Hepatic stellate cell (primary cell): ENCODE measurements around the gene GRIK3.

ENCODE experiments used
- DNase-seq: peaks from one replicate; pipeline ENCODE4 v3.0.0; 2011; ENCODE audit warnings: low spot score

GRIK3 gene

GRCh38 chr1:36879613-36880012, 154.7 kb downstream of the GRIK3 start:
- no peak for DNase-seq

GRCh38 chr1:36876990-36877389, 157.3 kb downstream of the GRIK3 start:
- DNase-seq = no peak

GRCh38 chr1:36874271-36875060, 159.8 kb downstream of the GRIK3 start:
- DNase-seq = no peak

DNA sequence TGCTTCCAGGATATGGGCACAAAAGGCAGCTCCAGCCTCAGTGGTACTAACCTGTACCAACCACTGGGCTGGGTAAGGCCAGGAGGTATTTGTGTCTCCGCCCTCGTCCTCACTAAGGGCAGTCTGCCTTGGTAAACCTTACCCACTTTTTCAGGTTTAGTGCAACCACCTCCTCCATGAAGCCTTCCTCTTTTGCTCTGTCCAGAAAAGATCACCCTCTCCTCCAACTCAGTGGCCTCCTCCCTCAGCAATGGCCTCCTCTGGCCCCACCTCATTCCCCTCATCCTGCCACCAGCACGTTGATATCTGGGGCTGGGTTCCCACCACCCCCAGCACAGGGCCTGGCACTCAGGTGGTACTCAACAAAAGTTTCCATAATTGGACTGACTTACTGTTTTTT, 161.5 kb downstream of the GRIK3 start:
- DNase-seq = no peak

DNA sequence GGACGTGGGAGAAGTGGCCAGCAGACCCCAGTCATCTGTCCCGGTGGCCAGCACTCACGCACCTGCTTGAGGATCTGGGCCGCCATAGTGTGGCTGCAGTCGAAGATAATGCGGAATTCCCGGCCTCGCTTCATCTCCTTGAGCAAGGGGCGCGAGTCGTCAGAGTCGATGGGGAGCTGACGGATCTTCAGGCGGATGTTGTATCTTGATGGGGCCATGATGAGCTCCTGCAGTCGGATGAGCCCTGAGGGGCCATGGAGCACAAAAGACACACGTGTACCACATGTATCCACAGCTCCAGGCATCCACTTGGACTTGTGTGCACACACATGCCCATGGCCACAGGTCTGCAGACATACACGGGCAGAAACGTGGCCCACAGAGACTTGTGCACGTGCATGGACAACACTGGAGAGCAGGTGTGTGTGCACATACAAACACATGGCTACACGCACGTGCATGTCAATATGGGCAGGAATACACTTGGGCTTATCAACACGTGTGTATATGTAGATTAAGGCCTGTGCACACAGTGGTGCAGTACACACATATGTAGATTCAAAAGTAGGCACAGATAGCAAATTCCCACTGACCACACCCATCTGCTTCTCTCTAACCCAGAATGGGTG, 162.1 kb downstream of the GRIK3 start:
- DNase-seq = no peak

- DNase-seq = no peak
Measured at GRCh38 chr1:36871146-36871971, 163.0 kb downstream of the GRIK3 start.

DNA sequence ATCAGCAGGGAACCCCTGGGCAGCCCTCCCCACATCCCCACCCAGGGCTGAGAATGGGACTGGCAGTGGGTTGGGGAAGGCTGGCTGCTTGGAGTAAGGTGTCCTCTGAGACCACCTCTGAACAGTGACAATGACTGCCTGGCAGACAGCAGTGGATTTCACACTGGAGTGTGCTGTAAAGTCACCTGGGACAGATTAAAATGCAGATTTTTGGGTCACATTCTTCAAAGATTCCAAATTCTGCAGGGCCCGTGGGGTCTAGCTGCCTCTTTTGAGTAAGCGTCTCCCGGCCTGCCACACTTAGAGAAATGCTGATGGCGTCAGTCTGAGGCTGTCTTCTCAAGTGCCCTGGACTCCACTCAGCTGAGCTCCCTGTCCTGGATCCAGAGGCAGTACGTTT, 164.5 kb downstream of the GRIK3 start:
- no peak for DNase-seq

GRCh38 chr1:36869054-36869453, 165.3 kb downstream of the GRIK3 start:
- DNase-seq = no peak

GRCh38 chr1:36867575-36867974, 166.7 kb downstream of the GRIK3 start:
- DNase-seq = no peak

DNA sequence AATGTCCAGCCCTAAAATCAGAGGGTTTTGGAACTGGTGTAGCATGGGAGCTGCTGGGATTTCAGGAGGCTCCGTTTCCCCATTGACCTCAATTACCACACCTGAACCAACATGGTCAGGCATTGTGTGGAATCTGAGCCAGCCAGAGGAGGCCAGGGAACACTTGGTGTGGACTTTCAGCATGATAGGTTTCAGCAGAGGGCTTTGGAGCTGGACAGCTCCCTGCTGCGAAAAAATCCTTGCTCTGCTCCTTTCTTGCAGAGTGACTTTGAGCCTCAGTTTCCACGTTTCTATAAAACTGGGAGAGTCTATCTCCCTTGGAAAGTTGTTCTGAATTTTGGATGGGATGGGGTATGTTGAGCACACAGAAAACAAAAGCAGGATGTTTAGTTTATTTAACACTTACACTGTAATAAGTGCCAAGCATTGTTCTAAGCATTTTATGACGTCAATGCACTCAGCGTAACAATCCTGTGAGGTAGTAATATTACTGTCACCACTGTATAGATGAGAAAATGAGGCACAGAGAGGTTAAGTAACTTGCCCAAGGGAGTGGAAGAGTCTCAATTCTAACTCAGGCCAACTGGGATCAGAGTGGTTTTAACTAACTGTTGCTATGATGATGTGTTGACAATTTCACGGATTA, 168.0 kb downstream of the GRIK3 start:
- DNase-seq = no peak

DNA sequence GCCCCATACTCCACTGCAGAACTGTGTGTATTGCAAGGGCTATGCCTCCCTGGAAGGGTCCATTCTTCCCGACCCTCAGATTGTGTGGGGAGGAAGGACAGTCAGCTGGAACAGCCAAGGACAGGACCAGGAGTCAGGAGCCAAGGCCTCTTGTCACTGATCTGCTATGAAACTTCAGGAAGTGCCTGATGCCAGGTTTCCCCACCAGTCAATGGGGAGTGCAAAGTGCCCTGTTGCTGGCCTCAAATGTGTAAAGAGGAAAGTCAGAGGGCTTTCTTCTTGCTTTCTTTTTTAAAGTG, 168.8 kb downstream of the GRIK3 start:
- DNase-seq = no peak

GRCh38 chr1:36864823-36865601, 169.3 kb downstream of the GRIK3 start:
- no peak for DNase-seq

DNA sequence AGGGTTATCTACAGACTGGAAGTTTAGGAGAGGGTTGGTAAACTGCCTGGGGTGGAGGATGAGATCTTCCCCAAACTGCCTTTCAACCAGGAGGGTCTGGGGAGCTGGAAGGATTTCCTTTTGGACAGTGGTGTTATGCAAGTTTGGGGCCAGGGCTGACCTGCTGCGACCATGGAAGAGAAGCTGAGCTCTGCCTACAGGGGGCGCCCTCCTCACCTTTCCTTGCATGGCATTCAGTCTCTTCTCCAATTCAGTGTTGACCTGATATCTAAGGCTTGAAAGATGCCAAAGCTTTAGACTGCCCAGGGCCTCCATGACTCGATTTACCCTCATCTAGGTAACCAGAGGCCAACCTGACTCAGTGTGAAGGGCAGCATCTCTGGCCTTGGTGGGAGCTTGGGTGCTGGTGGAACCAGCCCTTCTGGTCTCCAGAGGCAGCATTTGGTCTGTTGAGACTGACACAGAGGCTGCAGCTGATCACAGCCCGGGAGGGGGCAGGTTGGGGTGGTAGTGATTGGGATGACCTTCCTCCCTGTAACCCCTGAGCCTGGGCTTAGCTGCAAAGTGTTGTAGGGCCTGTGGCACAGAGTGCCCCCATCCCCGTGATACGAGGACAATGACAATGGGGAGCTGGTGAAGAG, 170.0 kb downstream of the GRIK3 start:
- DNase-seq = no peak

- no peak for DNase-seq
Measured at GRCh38 chr1:36863500-36863899, 170.8 kb downstream of the GRIK3 start.

DNA sequence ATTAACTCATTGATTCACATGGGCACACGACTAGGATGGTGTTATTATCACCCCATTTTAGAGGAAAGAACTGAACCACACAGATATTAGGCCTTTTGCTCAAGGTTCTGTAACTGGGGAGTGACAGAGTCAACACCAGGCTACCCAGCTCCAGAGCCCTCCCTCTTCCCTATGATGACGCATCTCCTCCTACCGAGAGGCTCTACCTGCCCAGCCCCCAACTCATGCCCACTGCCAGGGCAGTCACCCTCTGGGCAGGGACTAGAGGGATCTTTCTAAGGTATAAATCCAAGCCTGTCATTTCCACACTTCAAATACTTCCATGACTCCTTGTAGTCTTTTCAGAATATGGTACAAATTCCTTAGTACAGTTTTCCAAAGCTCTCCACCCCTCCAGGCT, 171.3 kb downstream of the GRIK3 start:
- no peak for DNase-seq

- DNase-seq = no peak
Measured at GRCh38 chr1:36861375-36861774, 172.9 kb downstream of the GRIK3 start.

- DNase-seq = no peak
Measured at GRCh38 chr1:36859926-36860325, 174.4 kb downstream of the GRIK3 start.

GRCh38 chr1:36858981-36859380, 175.3 kb downstream of the GRIK3 start:
- DNase-seq = no peak

DNA sequence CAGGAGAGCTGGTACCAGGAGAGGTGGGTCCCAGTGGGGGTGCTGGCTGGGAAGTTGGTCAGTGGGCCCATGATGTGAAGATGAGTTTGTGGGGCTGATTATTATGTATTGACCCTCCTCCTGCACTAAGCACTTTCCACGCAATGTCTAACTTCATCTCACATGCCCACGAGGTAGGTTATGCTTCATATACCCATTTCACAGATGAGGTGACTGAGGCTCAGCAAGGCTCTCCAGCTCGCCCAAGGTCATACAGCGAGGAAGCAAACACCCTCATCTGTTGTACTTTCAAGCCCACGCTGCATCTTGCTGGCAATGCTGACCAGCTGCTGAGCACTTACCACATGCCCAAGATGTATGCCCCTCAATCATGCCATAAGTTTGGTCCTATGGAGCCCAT, 175.8 kb downstream of the GRIK3 start:
- DNase-seq = no peak

- DNase-seq = no peak
Measured at GRCh38 chr1:36857754-36858153, 176.6 kb downstream of the GRIK3 start.
